HG03039 (cell line): ENCODE measurements around the gene MRS2.
"Not testable (repeated sequence)": the region's sequence is repeated elsewhere in the genome, so short reads cannot be mapped to it uniquely, and the experiment has no call there.

Source experiments
- ATAC-seq: cut with Tn5 transposase; IDR thresholded peaks from one replicate; pipeline ENCODE4 v1.9.1; 2021; ENCODE audit warnings: mild to moderate bottlenecking, moderate library complexity; ENCODE audit not compliant: unreplicated experiment

The MRS2 gene

GRCh38 chr6:24402697-24403500 is at the start of gene MRS2:
Gene MRS2, plus strand, starts transcription at chr6:24402936. Its CDS starts 111 bp downstream, at chr6:24403047.
- ATAC-seq, result peak; percentile 94

GRCh38 chr6:24353861-24354260 is 48.9 kb upstream of the MRS2 start:
- no peak for ATAC-seq

- no peak for ATAC-seq
These were observed 47.3 kb upstream of the MRS2 start for GRCh38 chr6:24355393-24355792.

- no peak for ATAC-seq
These were observed 46.3 kb upstream of the MRS2 start for GRCh38 chr6:24356310-24356973.

GRCh38 chr6:24357336-24358218 is 45.2 kb upstream of the MRS2 start, which contains the start of gene DCDC2:
Gene DCDC2, minus strand, starts transcription at chr6:24358059. Its CDS starts 309 bp downstream, at chr6:24357750.
- ATAC-seq, result no peak

GRCh38 chr6:24358219-24358821 is 44.4 kb upstream of the MRS2 start:
- no peak for ATAC-seq

GRCh38 chr6:24359640-24360454 is 42.9 kb upstream of the MRS2 start:
- peak; percentile 79 for ATAC-seq

- not testable (repeated sequence) for ATAC-seq
These were observed 40.4 kb upstream of the MRS2 start for GRCh38 chr6:24362363-24362762.

GRCh38 chr6:24365103-24365633 is 37.6 kb upstream of the MRS2 start:
- ATAC-seq, result not testable (repeated sequence)

- ATAC-seq, result no peak
These were observed 28.1 kb upstream of the MRS2 start for GRCh38 chr6:24374612-24375011.

- no peak for ATAC-seq
These were observed 25.9 kb upstream of the MRS2 start for GRCh38 chr6:24376871-24377270.

GRCh38 chr6:24378473-24379097 is 24.2 kb upstream of the MRS2 start:
- no peak for ATAC-seq

GRCh38 chr6:24381476-24382219 is 21.1 kb upstream of the MRS2 start:
- ATAC-seq, result no peak

- ATAC-seq, result no peak
These were observed 20.6 kb upstream of the MRS2 start for GRCh38 chr6:24382220-24382540.

GRCh38 chr6:24382891-24383494 is 19.7 kb upstream of the MRS2 start:
- ATAC-seq, result not testable (repeated sequence)

GRCh38 chr6:24384369-24385130 is 18.2 kb upstream of the MRS2 start:
- not testable (repeated sequence) for ATAC-seq

GRCh38 chr6:24385536-24386269 is 17.0 kb upstream of the MRS2 start:
- no peak for ATAC-seq
